ENCODE measurements around the gene KIF26B.

Gene KIF26B

DNA sequence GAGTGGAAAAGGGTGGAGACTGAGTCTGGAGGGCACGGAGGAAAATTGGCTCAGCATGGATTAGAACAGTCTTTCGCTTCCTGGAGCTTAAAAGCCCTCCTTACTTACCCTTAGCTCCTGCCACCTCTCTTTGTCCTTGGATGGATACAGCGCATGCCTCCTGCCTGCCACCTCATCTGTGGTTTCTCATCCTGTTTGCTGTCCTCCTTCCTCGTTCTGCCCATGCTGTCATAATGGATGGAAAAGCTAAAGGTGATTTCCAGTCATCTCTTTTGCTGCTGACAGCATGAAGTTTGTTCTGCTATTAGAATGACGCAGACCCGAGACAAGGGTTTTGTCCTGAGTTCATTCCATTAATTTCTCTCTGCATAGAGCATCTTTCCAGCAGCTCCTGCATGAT lies 425.9 kb downstream of the KIF26B start:
- H3K27ac ChIP-seq = no peak overlapping the region
- TF ChIP-seq, protein P1, sequence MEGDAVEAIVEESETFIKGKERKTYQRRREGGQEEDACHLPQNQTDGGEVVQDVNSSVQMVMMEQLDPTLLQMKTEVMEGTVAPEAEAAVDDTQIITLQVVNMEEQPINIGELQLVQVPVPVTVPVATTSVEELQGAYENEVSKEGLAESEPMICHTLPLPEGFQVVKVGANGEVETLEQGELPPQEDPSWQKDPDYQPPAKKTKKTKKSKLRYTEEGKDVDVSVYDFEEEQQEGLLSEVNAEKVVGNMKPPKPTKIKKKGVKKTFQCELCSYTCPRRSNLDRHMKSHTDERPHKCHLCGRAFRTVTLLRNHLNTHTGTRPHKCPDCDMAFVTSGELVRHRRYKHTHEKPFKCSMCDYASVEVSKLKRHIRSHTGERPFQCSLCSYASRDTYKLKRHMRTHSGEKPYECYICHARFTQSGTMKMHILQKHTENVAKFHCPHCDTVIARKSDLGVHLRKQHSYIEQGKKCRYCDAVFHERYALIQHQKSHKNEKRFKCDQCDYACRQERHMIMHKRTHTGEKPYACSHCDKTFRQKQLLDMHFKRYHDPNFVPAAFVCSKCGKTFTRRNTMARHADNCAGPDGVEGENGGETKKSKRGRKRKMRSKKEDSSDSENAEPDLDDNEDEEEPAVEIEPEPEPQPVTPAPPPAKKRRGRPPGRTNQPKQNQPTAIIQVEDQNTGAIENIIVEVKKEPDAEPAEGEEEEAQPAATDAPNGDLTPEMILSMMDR (conservative IDR thresholded peaks at IDR 0.05) = no peak

DNA sequence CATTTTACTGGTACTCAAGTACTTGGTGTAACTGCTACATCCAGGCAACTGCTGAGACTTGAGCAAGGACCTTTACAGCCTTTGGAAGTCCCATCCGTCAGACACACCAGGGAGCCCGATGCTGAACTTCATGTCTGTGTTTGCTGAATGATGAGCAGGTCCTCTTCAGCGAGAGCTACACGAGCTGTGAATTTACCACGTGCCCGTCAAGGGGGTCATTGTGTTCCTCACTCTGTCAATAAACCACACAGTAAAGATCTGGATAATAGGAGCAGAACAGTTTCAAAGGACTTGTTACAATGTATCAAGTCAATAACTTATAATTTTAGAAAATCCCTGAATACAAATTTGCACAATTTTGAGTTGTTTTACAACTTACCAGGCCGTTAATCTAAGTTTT lies 427.2 kb downstream of the KIF26B start:
- TF ChIP-seq, protein P1 (conservative IDR thresholded peaks at IDR 0.05) = no peak
- no peak overlapping the region; the same call in 1 of the 2 replicates for H3K27ac ChIP-seq

DNA sequence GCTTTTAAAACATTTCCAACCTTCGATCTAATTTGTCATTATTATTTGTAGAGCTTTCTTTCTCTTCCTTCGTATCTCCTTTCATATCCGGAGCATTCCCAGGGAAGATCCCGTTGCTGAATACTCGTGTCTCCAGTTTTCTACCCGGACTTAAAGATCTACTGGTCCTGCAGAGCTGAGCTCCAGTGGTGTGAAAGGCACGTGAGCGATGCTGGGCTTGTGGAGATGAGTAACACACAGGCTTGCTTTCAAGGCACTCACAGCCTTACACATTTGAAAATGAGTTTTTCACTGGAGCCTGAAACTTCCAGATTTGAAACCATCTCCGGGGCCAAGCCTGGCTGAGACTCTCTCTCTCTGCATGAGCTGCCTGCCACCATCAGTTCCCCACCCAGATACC lies 428.3 kb downstream of the KIF26B start:
- H3K27ac ChIP-seq = no peak overlapping the region
- TF ChIP-seq, protein P1 (conservative IDR thresholded peaks at IDR 0.05) = no peak

DNA sequence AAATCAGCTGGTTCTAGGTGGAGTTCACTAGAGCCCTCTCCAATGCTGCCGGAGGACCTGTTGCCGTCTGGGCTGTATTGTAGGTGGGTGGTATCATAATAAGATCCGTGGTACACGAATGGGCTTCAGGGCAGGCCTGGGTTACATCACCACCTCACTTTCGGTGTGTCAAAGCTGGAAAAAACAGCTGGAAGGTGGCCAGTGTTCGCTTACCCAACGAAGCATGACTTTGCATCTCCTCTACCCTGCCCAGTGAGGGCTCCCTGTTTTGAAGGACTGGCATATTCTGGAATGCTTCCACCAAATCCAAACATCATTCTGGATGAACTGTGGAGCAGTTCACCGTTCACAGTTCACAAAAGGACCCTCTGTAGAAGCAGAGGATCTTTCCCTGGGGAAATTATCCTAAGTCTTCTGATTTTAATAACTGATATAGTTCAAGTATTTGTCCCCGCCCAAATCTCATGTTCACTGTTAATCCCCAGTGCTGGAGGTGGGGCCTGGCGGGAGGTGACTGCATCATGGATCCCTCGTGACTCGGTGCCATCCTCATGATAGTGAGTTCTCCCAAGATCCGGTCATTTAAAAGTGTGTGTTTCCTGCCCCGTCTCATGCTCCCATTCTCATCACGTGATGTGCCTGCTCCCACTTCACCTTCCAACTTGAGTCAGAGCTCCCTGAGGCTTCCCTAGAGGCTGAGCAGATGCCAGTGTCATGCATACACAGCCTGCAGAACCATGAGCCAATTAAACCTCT lies 429.0 kb downstream of the KIF26B start:
- no peak overlapping the region for H3K27ac ChIP-seq
- TF ChIP-seq, protein P1 (conservative IDR thresholded peaks at IDR 0.05) = no peak

DNA sequence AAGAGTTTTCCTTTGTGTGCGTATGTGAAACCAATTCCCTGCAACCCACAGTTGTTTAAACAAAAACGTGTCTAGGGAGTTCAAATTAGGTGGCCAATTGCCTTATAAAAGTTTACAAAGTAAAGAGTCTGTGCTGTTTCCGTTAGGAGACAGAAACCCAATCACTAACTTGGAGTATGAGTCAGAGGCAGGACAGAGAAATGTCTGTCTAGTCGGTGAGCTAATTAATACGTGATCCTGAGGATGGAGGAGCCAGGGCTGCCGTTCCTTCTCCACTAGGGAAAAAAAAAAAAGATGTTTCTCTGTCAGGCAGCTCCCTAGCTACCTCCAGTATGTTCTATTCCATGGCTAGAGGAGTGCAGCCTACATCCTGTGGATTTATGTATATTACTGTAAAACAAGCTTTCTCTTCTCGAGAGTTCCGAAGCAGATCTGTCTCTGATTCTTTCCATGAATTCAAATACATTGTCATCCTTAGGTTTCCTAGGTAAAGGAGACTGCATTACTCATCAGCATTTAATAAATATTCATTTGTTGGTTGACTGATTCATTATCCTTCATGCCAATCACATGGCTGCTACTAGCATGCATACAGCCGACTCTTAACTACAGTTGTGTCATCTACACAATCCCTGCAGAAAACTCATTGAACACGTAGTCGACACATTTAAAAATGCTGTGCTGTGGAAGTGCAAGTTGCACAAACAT lies 430.6 kb downstream of the KIF26B start:
- TF ChIP-seq, protein P1 (conservative IDR thresholded peaks at IDR 0.05) = no peak
- H3K27ac ChIP-seq = no peak overlapping the region

DNA sequence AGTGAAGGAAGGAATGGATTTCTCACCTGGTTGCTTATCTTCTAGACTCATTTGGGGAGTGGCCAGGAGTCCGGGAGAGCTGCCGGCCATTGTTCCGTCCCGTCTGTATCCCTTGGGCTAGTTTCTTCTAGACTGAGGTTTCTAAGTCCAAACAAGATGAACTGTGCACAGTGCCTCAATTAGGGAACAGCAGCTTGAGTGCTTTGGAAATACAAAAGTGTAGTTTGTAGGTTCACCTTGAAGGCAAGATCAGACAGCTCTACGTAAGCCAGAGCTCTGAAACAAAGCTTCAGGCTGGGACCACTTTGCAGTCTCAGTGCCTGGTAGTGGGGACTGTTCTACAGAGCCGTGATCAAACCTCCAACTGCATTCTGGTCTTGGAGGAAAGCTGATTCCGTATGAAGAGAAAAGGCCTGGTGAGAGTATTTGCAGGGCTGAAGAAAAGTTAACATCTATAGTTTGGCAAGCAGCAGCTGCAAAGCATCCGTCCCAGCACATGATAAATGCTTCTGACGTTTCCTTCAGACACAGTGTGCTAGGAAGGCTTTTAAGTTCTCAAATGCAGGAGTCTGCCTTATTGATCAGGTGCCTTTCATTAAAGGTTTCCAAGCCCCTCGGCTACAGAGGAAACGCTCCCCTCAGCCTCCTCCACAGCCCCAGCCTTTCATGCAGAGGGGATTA lies 432.8 kb downstream of the KIF26B start:
- H3K27ac ChIP-seq = no peak overlapping the region
- TF ChIP-seq, protein P1 (conservative IDR thresholded peaks at IDR 0.05) = no peak

DNA sequence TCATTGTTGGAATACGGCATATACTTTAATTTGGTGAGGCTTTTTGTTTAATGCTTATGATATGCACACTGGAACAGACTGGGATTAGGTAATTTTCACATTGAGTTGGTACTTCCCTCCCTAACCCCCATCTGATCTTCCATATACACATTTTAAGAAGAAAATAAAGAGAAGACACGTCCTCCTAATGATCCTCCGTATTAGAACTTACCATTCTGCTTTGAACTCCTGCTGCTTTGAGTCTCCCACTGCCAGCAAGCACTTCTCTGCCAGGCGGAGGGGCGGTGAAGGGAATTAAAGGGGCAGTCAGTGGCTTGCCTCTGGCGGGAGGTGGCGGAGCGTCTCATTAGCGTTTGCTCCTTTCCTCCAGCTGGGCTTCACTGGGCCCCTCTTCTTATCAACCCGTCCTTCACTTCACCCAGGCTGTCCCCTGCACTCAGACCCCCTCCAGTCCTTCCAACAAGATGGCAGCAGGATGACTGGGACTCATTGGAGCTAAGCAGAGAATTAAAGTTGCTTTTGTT lies 433.4 kb downstream of the KIF26B start:
- TF ChIP-seq, protein P1 (conservative IDR thresholded peaks at IDR 0.05) = no peak
- H3K27ac ChIP-seq = no peak overlapping the region

Data from VCaP (cell line).